Mesothelial cell of epicardium (in vitro differentiated cells): ENCODE data around the gene GLRA3. TPM values are rescaled to one million over a fixed set of nuclear protein-coding genes. Genes with fewer than 3 reads are reported as not detected.

ENCODE experiments used
- DNase-seq, 2 experiments: peaks; one replicate each; pipeline ENCODE4 v3.0.0; 2021; ENCODE audit warnings: low spot score in 2 of 2; ENCODE audit not compliant: unreplicated experiment in 2 of 2
- H3K27ac Mint-ChIP-seq: 2 replicates; pipeline ENCODE4 v1.8.0; 2021; ENCODE audit warnings: mixed read lengths
- H3K27me3 Mint-ChIP-seq: 2 replicates; pipeline ENCODE4 v1.8.0; 2021; ENCODE audit warnings: low read depth, mixed read lengths
- H3K36me3 Mint-ChIP-seq: 2 replicates; pipeline ENCODE4 v1.8.0; 2021; ENCODE audit warnings: mixed read lengths
- H3K4me1 Mint-ChIP-seq: 2 replicates; pipeline ENCODE4 v1.8.0; 2021; ENCODE audit warnings: mixed read lengths
- H3K4me3 Mint-ChIP-seq: 2 replicates; pipeline ENCODE4 v1.8.0; 2021; ENCODE audit warnings: mild to moderate bottlenecking, moderate library complexity, mixed read lengths
- H3K9me3 Mint-ChIP-seq: 2 replicates; pipeline ENCODE4 v1.8.0; 2021; ENCODE audit warnings: mixed read lengths
- total RNA-seq: library from RNA; stranded (reverse); gene quantifications from 3 replicates; pipeline ENCODE4 v1.2.1, GENCODE V29; 2021
- TF ChIP-seq, protein P1 (sequence below): fragments of 200-600 bp; sonication (generic); IDR thresholded peaks from one replicate; pipeline ENCODE4 v1.5.0; 2021; ENCODE audit warnings: antibody characterized with exemption; ENCODE audit not compliant: unreplicated experiment

GLRA3 gene
- total RNA-seq, 1 donor from 2014 or later, result not detected

DNA sequence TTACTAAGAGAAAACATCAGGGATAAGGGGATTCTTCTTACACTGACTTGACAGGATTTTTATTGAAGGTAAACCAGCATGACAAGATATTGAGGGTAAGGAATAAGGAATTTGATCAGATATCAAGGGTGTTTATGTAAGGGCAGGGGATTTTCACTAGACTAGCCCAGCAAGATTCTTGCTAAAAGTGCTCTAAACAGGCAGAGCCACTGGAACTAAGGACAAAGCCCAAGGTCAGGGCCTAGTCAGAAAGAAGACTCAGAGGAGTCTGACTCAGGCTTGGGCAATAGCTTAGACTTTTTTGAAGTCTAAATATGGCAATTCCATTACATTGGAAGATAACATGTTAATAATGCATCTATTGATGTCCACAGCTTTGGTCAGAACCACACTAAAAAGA lies 6.5 kb upstream of the GLRA3 start:
- Mint-ChIP-seq H3K36me3 (no peaks in the 10 kb centered on the region), H3K27me3 (peaks cover 6% of the 10 kb centered on the region), H3K4me3 (no peak overlapping the region), H3K4me1 (no peaks in the 10 kb centered on the region), H3K9me3 (peaks cover 2% of the 10 kb centered on the region), H3K27ac (no peak overlapping the region)
- TF ChIP-seq, protein P1, sequence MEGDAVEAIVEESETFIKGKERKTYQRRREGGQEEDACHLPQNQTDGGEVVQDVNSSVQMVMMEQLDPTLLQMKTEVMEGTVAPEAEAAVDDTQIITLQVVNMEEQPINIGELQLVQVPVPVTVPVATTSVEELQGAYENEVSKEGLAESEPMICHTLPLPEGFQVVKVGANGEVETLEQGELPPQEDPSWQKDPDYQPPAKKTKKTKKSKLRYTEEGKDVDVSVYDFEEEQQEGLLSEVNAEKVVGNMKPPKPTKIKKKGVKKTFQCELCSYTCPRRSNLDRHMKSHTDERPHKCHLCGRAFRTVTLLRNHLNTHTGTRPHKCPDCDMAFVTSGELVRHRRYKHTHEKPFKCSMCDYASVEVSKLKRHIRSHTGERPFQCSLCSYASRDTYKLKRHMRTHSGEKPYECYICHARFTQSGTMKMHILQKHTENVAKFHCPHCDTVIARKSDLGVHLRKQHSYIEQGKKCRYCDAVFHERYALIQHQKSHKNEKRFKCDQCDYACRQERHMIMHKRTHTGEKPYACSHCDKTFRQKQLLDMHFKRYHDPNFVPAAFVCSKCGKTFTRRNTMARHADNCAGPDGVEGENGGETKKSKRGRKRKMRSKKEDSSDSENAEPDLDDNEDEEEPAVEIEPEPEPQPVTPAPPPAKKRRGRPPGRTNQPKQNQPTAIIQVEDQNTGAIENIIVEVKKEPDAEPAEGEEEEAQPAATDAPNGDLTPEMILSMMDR, result no peak
- DNase-seq, result no peak

GRCh38 chr4:174834477-174834876 lies 5.4 kb upstream of the GLRA3 start:
- Mint-ChIP-seq H3K9me3 (no peaks in the 10 kb centered on the region), H3K4me1 (peaks cover 3% of the 10 kb centered on the region), H3K4me3 (no peak overlapping the region), H3K36me3 (no peaks in the 10 kb centered on the region), H3K27ac (no peak overlapping the region), H3K27me3 (peaks cover 13% of the 10 kb centered on the region)
- DNase-seq, result no peak
- TF ChIP-seq, protein P1, result no peak

- TF ChIP-seq, protein P1, result peak; percentile 46
- no peak overlapping the region for H3K4me3 Mint-ChIP-seq
- no peaks in the 10 kb centered on the region for H3K36me3 Mint-ChIP-seq
- H3K27ac Mint-ChIP-seq, result no peak overlapping the region
- H3K4me1 Mint-ChIP-seq, result peaks cover 10% of the 10 kb centered on the region
- no peak for DNase-seq
- H3K27me3 Mint-ChIP-seq, result peaks cover 22% of the 10 kb centered on the region
- no peaks in the 10 kb centered on the region for H3K9me3 Mint-ChIP-seq
Measured at GRCh38 chr4:174826660-174827059, 2.4 kb downstream of the GLRA3 start.

- H3K4me1 Mint-ChIP-seq, result peaks cover 2% of the 10 kb centered on the region
- no peak overlapping the region for H3K4me3 Mint-ChIP-seq
- H3K36me3 Mint-ChIP-seq, result no peaks in the 10 kb centered on the region
- peaks cover 12% of the 10 kb centered on the region for H3K9me3 Mint-ChIP-seq
- TF ChIP-seq, protein P1, result no peak
- no peak for DNase-seq
- no peak overlapping the region for H3K27ac Mint-ChIP-seq
- H3K27me3 Mint-ChIP-seq, result no peaks in the 10 kb centered on the region
Measured at GRCh38 chr4:174815282-174815681, 13.8 kb downstream of the GLRA3 start.

- Mint-ChIP-seq H3K27ac (no peak overlapping the region), H3K4me3 (no peak overlapping the region), H3K9me3 (peaks cover 12% of the 10 kb centered on the region), H3K4me1 (peaks cover 2% of the 10 kb centered on the region), H3K27me3 (no peaks in the 10 kb centered on the region), H3K36me3 (no peaks in the 10 kb centered on the region)
- DNase-seq, result no peak
- TF ChIP-seq, protein P1, result no peak
Measured at GRCh38 chr4:174813292-174813691, 15.8 kb downstream of the GLRA3 start.

- Mint-ChIP-seq H3K27ac (no peak overlapping the region), H3K27me3 (no peaks in the 10 kb centered on the region), H3K9me3 (peaks cover 12% of the 10 kb centered on the region), H3K4me3 (no peak overlapping the region), H3K36me3 (no peaks in the 10 kb centered on the region), H3K4me1 (peaks cover 2% of the 10 kb centered on the region)
- DNase-seq, result no peak
- TF ChIP-seq, protein P1, result no peak
Measured at GRCh38 chr4:174810834-174811233, 18.2 kb downstream of the GLRA3 start.
